Measurements from ENCODE around the gene POLR2C.

POLR2C gene

DNA sequence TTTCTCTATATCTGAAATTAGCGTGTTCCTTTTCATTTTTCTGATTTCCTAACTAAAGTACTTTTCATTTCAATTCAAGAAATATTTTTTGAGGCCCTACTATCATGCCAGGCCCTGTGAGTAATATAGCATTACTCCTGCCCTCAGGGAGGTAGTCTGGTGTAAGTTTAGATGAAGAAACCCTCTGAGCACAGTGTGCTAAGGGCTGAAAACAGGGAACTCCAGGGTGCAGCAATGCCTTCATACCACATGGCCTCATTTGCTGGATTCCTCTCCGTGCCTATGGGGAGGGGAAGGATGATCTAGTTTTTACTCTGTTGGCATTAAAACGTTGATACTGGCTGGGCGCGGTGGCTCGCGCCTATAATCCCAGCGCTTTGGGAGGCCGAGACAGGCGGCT, 10.5 kb upstream of the POLR2C start:
- no peak overlapping the region for H3K27ac ChIP-seq
- TF ChIP-seq, protein P1, sequence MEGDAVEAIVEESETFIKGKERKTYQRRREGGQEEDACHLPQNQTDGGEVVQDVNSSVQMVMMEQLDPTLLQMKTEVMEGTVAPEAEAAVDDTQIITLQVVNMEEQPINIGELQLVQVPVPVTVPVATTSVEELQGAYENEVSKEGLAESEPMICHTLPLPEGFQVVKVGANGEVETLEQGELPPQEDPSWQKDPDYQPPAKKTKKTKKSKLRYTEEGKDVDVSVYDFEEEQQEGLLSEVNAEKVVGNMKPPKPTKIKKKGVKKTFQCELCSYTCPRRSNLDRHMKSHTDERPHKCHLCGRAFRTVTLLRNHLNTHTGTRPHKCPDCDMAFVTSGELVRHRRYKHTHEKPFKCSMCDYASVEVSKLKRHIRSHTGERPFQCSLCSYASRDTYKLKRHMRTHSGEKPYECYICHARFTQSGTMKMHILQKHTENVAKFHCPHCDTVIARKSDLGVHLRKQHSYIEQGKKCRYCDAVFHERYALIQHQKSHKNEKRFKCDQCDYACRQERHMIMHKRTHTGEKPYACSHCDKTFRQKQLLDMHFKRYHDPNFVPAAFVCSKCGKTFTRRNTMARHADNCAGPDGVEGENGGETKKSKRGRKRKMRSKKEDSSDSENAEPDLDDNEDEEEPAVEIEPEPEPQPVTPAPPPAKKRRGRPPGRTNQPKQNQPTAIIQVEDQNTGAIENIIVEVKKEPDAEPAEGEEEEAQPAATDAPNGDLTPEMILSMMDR (conservative IDR thresholded peaks at IDR 0.05) = no peak
- no peak for TF ChIP-seq ZFX (IDR thresholded peaks at IDR 0.05)

DNA sequence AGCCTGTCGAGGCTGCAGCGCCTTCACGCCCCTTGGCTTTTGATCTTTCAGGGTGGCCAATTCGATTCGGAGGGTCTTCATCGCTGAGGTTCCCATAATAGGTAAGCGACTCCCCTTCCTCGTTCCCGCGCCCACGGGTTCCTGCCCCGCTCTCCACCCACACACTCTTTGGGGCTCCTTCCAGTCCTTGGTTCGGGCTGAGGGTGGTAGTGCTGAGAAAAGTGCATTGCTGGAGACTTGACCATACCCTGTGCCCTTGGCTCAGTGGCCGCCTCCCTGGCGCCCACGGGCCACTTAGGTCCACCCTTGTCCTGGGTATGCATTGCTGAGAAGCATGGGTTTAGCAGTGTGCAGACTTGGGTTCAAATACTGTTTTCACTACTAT, 491 bp downstream of the POLR2C start:
- 0 out of 2 replicates have a peak, but pooled peaks have one; percentile 2 for TF ChIP-seq ZFX (IDR thresholded peaks at IDR 0.05)
- TF ChIP-seq, protein P1 (conservative IDR thresholded peaks at IDR 0.05) = no peak
- H3K27ac ChIP-seq = peak overlapping the region; percentile 91

DNA sequence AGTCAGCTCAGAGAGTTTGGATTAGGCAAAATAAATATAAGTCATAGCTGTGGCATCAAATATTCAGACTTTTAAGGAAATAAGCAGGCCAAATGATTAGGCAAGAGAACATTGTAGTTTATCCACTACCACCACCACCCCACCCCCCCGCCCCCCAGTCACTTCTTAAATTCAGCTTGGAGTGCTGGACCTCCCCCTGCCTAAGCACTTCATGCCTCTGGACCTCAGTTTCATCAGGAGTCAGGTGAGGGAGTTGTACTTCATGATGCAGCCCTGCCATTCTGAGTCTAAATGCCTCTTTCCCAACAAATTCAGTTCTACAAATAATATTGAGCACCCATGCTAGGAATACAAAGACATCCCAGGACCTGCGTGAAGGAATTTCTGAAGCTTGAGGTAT, 2.0 kb downstream of the POLR2C start:
- H3K27ac ChIP-seq = no peak overlapping the region
- no peak for TF ChIP-seq ZFX (IDR thresholded peaks at IDR 0.05)
- TF ChIP-seq, protein P1 (conservative IDR thresholded peaks at IDR 0.05) = no peak

DNA sequence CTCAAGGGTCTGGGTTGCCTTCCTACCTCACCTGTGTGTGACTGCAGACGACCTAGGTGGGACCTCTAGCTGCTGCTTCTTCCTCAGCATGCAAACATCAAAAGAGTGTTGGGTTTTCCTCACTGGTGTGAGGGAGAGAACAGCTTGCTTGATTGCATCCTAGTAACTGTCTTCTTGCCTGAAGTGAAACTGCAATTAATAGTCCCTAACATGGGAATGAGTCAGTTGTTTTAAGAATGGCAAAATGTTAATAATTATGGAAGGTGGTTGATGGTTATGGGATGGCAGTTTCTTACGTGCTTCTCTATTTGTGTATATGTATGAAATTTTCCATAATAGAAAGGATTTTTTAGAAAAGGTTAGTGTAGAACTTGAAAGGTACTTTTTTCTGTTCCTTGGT, 5.9 kb downstream of the POLR2C start:
- no peak for TF ChIP-seq ZFX (IDR thresholded peaks at IDR 0.05)
- TF ChIP-seq, protein P1 (conservative IDR thresholded peaks at IDR 0.05) = no peak
- H3K27ac ChIP-seq = no peak overlapping the region

DNA sequence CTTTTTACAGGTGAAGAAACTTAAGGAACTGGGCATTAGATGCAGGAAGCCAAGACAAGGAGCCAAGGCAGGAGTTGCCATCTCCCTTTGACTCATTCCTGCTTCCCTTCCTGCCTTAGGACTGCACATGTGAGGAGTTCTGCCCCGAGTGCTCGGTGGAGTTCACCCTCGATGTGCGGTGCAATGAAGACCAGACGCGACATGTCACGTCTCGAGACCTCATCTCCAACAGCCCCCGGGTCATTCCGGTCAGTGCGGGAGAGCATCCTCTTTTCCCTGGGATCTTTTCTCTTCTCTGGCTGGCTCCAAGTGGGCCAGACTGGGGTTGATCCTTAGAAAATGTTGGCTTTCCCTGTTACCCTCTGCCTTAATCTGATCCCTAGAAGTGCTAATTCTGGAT, 6.6 kb downstream of the POLR2C start:
- TF ChIP-seq, protein P1 (conservative IDR thresholded peaks at IDR 0.05) = no peak
- no peak for TF ChIP-seq ZFX (IDR thresholded peaks at IDR 0.05)
- no peak overlapping the region for H3K27ac ChIP-seq

DNA sequence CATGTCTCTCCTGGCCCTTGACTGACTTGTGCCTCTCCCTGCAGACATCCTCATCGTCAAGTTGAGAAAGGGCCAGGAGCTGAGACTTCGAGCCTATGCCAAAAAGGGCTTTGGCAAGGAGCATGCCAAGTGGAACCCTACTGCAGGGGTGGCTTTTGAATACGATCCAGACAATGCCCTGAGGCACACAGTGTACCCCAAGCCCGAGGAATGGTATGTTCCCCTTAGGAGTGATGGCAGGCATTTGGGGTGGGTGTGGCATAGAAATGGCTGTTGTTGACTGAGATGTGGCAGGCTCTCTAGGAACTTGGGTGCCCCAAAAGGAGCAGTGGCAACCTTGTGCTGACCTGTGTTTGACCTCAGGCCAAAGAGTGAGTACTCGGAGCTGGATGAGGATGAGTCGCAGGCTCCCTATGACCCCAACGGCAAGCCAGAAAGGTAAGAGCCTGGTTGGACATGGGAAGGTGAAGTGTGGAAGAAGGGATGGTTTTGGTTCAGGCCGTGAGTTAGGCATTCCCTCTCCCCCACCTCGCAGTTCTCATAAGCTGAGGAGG, 7.5 kb downstream of the POLR2C start:
- peak overlapping the region; percentile 11; the same call in 1 of the 2 replicates for H3K27ac ChIP-seq
- no peak for TF ChIP-seq ZFX (IDR thresholded peaks at IDR 0.05)
- TF ChIP-seq, protein P1 (conservative IDR thresholded peaks at IDR 0.05) = no peak

DNA sequence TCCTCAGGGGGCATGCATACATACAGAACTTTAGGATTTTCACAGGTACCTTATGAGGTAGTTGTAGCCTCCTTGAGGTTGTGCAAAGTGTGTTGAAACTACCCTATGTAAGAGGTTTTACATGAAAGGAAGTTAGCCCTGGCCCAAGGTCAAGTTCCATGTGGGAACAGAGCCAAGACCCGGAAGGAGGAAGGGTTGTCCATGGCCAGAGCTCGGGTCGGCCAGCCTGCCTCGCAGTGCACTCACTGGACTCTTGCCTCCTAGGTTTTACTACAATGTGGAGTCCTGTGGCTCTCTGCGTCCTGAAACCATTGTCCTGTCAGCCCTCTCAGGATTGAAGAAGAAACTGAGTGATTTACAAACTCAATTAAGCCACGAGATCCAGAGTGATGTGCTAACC, 8.2 kb downstream of the POLR2C start:
- peak overlapping the region; percentile 11; the same call in 1 of the 2 replicates for H3K27ac ChIP-seq
- no peak for TF ChIP-seq ZFX (IDR thresholded peaks at IDR 0.05)
- TF ChIP-seq, protein P1 (conservative IDR thresholded peaks at IDR 0.05) = no peak
